Posterior vena cava (tissue), 2 donors: Measurements from ENCODE around the gene GSTM3. TPM values are rescaled to one million over a fixed set of nuclear protein-coding genes. Genes with fewer than 3 reads are reported as not detected.

ENCODE experiments used
- DNase-seq: peaks from one replicate; pipeline ENCODE4 v3.0.0-alpha.2; 2020; ENCODE audit warnings: low spot score
- intact Hi-C, 2 donors: fragments of 100-400 bp; cut with DNase I; formaldehyde crosslinking; loops; one replicate each; pipeline versions ENCODE4 v1.14.1 to v1.14.2; 2022 to 2023
- long read RNA-seq, 2 donors: library from polyadenylated mRNA; unstranded; transcript quantifications; one replicate each; pipeline ENCODE4 v2.0.0, GENCODE V29; 2020 to 2021
- total RNA-seq, 2 donors: library from RNA; stranded (reverse); fragmentation: NEBNext Ultra II Directional; extraction: Animal tissue kit (Norgen Biotek cat#: 25700); gene quantifications; one replicate each; pipeline ENCODE4 v1.2.1, GENCODE V29; 2021
- donor health status: DM: yes; HTN: yes; CAD: no.
- donor health status: DM: yes; HTN: yes; CAD: no.

GSTM3 gene
- 10 to 100 TPM; 35.1 to 52.2 TPM for total RNA-seq
- long read RNA-seq, donor 1, full-length matches to known transcripts: 8 of 10 reads
- long read RNA-seq, donor 1, partial matches to known transcripts: 0 of 10 reads
- long read RNA-seq, donor 1, other reads (novel, unspliced or antisense): 2 of 10 reads
- long read RNA-seq, donor 2, full-length matches to known transcripts: 20 of 26 reads
- long read RNA-seq, donor 2, partial matches to known transcripts: 3 of 26 reads
- long read RNA-seq, donor 2, other reads (novel, unspliced or antisense): 3 of 26 reads

GRCh38 chr1:109740615-109741373 lies at the start of gene GSTM3:
Gene GSTM3, minus strand, starts transcription at chr1:109741038. Its CDS starts 751 bp downstream, at chr1:109740287.
- intact Hi-C loops: loop anchor here in 1 of 2 donors (1.0 to 10.0 kb wide), 2 partner anchors 26 to 706 kb away; no protein-coding TSS in a partner anchor
- no peak for DNase-seq

- DNase-seq: no peak
- intact Hi-C loops: loop anchor here in 1 of 2 donors (10.0 kb wide), 1 partner anchor 124 kb away; the partner anchor contains the start of gene CSF1
These were observed 49.5 kb upstream of the GSTM3 start for GRCh38 chr1:109790329-109790728.

GRCh38 chr1:109789551-109790180 lies 48.8 kb upstream of the GSTM3 start:
- peak; percentile 29 for DNase-seq
- intact Hi-C loops: loop anchor here (5.0 to 10.0 kb wide), 2 partner anchors 125 to 552 kb away; partner anchors contain the start of gene CSF1 (in 1 of the 2)

GRCh38 chr1:109788695-109789521 lies 48.1 kb upstream of the GSTM3 start:
- DNase-seq: peak; percentile 53
- intact Hi-C loops: loop anchor here in 1 of 2 donors (5.0 kb wide), 1 partner anchor 552 kb away; no protein-coding TSS in a partner anchor

- intact Hi-C loops: loop anchor here in 1 of 2 donors (5.0 kb wide), 1 partner anchor 551 kb away; no protein-coding TSS in a partner anchor
- DNase-seq: peak; percentile 78
These were observed 47.2 kb upstream of the GSTM3 start for GRCh38 chr1:109787845-109788601.

- intact Hi-C loops: loop anchor here in 1 of 2 donors (5.0 kb wide), 1 partner anchor 550 kb away; no protein-coding TSS in a partner anchor
These were observed 46.5 kb upstream of the GSTM3 start for GRCh38 chr1:109787211-109787844.

GRCh38 chr1:109786531-109787021 lies 45.7 kb upstream of the GSTM3 start:
- intact Hi-C loops: loop anchor here in 1 of 2 donors (5.0 kb wide), 1 partner anchor 549 kb away; no protein-coding TSS in a partner anchor
- peak; percentile 54 for DNase-seq

More at GRCh38 chr1:109787211-109787844, 46.5 kb upstream of the GSTM3 start:
- peak; percentile 58 for DNase-seq

GRCh38 chr1:109786112-109786480 lies 45.3 kb upstream of the GSTM3 start:
- intact Hi-C loops: loop anchor here in 1 of 2 donors (5.0 kb wide), 1 partner anchor 549 kb away; no protein-coding TSS in a partner anchor

GRCh38 chr1:109785446-109786111 lies 44.7 kb upstream of the GSTM3 start:
- peak; percentile 67 for DNase-seq
- intact Hi-C loops: loop anchor here in 1 of 2 donors (5.0 kb wide), 1 partner anchor 548 kb away; no protein-coding TSS in a partner anchor

More at GRCh38 chr1:109786112-109786480, 45.3 kb upstream of the GSTM3 start:
- peak; percentile 22 for DNase-seq

- peak; percentile 54 for DNase-seq
- intact Hi-C loops: loop anchor here in 1 of 2 donors (5.0 kb wide), 1 partner anchor 547 kb away; no protein-coding TSS in a partner anchor
These were observed 43.9 kb upstream of the GSTM3 start for GRCh38 chr1:109784551-109785252.

- intact Hi-C loops: no loop called here
- peak; percentile 79 for DNase-seq
These were observed 42.6 kb upstream of the GSTM3 start for GRCh38 chr1:109783436-109783835.

- intact Hi-C loops: no loop called here
- peak; percentile 19 for DNase-seq
These were observed 42.1 kb upstream of the GSTM3 start for GRCh38 chr1:109782927-109783326.

- intact Hi-C loops: no loop called here
These were observed 41.7 kb upstream of the GSTM3 start for GRCh38 chr1:109782514-109782913.

GRCh38 chr1:109781806-109782205 lies 41.0 kb upstream of the GSTM3 start:
- DNase-seq: no peak
- intact Hi-C loops: no loop called here

More at GRCh38 chr1:109782514-109782913, 41.7 kb upstream of the GSTM3 start:
- peak; percentile 75 for DNase-seq

GRCh38 chr1:109780982-109781381 lies 40.1 kb upstream of the GSTM3 start:
- intact Hi-C loops: no loop called here

More at GRCh38 chr1:109780982-109781381, 40.1 kb upstream of the GSTM3 start:
- no peak for DNase-seq
